GM12892 (cell line): ENCODE data around the gene KCNK16.
A peak's percentile ranks its signal among the peaks of the same experiment; 100 is the strongest.

Experiments used
- DNase-seq: peaks from one replicate; pipeline ENCODE4 v3.0.0; 2011; ENCODE audit not compliant: insufficient read length
- FAIRE-seq: peaks from 2 replicates; lab custom pipeline; 2011; peaks lifted over from hg19 to GRCh38; lab: Jason Lieb, UNC
- POLR2A ChIP-seq: IDR thresholded peaks from 2 replicates; pipeline ENCODE4 v1.6.1; 2011; ENCODE audit warnings: low read depth, low read length, control low read depth
- POLR2AphosphoS5 ChIP-seq: IDR thresholded peaks from 2 replicates; pipeline ENCODE4 v1.6.1; 2011; ENCODE audit warnings: low read depth, low read length, control low read depth
- TAF1 ChIP-seq: IDR thresholded peaks from 2 replicates; pipeline ENCODE4 v1.6.1; 2011; ENCODE audit warnings: low read depth, mild to moderate bottlenecking, control low read depth, low read length, borderline replicate concordance

KCNK16 gene

GRCh38 chr6:39320363-39320984, 2.0 kb downstream of the KCNK16 start:
- no peak for FAIRE-seq
- TF ChIP-seq POLR2AphosphoS5, result no peak
- no peak for TF ChIP-seq TAF1
- TF ChIP-seq POLR2A, result no peak
- no peak for DNase-seq

DNA sequence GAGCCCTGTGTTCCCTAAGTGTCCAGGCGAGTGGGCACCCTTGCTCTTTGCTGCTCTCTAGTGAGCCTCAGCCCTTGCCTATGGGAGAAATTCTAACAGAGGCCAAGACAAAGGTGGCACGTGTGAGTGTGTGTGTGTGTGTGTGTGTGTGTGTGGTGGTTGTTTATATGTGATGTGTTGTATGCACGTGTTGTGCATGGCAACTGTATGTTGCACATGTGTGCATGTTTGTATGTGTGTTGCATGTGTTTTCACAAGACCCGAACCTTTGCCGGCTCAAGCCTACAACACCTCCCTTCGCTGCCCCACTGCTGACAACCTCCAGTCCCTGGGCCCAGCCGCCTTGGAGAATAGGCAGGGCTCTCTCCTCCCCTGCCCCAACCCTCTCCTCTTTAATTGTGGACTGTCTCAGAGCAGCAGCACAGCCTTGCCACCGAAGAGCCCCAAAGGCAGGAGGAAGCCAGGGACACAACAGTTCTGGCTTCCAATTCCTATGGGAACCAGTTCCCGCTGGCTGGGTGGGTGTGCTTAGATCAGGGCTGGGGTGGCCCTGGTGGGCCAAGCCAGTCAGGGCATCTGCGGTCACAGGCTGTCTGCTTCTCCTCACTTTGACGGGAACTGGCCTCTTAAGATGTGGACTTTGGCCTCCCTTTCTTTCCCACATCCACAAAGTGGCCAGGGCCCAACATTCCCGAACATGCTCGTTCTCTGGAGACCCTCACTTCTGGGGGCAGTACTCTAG, 2.7 kb downstream of the KCNK16 start:
- DNase-seq, result no peak
- TF ChIP-seq POLR2A, result no peak
- no peak for FAIRE-seq

GRCh38 chr6:39317256-39317655, 5.2 kb downstream of the KCNK16 start:
- TF ChIP-seq POLR2AphosphoS5, result no peak
- no peak for TF ChIP-seq POLR2A
- no peak for TF ChIP-seq TAF1
- DNase-seq (no peak), FAIRE-seq (no peak)

DNA sequence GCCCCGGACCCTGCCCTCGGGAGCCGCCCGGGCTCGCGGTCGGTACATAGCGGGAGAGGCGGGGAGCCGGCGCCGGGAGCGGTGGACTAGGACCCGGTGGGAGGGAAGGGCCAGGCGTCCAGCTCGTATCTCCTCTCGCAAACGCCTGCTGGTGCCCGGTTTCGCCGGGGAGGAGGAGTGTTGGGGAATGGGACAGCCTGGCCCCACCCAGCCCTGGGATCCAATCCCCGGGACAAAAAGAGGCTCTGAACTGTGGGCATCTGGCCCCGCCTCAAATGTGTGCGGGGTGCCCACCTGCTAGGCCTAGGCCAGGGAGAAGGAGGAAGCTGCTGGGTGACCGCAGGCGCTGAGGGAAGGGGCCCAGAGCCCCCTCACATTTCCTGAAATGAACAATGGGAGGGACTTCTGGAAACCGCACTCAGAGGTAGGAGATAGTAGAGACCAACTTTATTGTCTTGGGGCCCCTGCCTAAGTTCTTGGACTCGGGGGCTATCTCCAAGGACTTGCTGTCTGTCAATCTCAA, 8.2 kb downstream of the KCNK16 start, which contains the start of gene KCNK17:
TSS of gene KCNK17 (minus strand) at position 147 of the 523 bp plus-strand sequence. CDS start at position 48, 99 bp downstream.
- FAIRE-seq (no peak), DNase-seq (no peak)

DNA sequence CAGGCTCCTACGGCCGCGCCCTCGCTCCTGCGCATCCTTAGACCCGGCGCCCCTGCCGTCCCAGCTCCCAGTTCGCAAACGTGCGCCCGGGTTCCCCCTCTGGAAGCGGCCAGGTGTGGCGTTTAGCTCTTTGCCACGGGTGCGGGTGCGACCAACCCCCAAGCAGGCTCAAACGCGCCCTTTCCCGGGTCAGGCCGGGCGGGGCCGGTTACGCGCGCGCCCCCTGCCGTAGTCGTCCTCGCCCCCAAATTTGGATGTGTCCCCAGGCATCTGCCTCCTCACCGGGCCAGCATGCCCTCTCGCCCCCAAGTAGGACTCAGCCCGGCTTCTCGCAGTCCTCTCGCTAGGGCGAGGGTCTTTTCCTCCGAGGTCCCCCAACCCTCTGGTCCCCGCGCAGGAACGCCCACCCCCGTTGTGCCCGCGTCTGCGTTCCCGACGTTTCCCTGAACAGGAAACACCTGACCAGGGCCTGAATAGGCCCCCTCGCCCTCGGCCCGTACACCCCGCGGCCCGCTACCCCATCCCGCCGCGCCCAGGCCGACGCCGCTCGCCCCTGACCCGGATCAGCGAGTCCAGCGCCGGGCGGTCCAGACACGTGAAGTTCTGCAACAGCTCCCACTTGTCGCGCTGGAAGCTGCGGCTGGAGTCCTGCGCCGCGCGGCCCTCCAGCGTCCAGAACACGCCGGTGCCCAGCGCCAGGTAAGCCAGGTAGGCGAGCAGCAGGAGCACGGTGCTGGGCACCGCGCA, 8.8 kb downstream of the KCNK16 start:
- TF ChIP-seq POLR2AphosphoS5, result no peak
- no peak for DNase-seq
- no peak for FAIRE-seq

More for the DNA sequence above, 8.2 kb downstream of the KCNK16 start, which contains the start of gene KCNK17:
- TF ChIP-seq POLR2A (no peak), POLR2AphosphoS5 (no peak), TAF1 (no peak)

- FAIRE-seq (no peak), DNase-seq (no peak)
- TF ChIP-seq TAF1 (no peak), POLR2AphosphoS5 (no peak), POLR2A (no peak)
Measured at GRCh38 chr6:39312912-39313525, 9.5 kb downstream of the KCNK16 start.

GRCh38 chr6:39310542-39310941, 12.0 kb downstream of the KCNK16 start:
- no peak for DNase-seq
- TF ChIP-seq TAF1, result no peak
- no peak for TF ChIP-seq POLR2A
- no peak for TF ChIP-seq POLR2AphosphoS5
- FAIRE-seq, result no peak

DNA sequence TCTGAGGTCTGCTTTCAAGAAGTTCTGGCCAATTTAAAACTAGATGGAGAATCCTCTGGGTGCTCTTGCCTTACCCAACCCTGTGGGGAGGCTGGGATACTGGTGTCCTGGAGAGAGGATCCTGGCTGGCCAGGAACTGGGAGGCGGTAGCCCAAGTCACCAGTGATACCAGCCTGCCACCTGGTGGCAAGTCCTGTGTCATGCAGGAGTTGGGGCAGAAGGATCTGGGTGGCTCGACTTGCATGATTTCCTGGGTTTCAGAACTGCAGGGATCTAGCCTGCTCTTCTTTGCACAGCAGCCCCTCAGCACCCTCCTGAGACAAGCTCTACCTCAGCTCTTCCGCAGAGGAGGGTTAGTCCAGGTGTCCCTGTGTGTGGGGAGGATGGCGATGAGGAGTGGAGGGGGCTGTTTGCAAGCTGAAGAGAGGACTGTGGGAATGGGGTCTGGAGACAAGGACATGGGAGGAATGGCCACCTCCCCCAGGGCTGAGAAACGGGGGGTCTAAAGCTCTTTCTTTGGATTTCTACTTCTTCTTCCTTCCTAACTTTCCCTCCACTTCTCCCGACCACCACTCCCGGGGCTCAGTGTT, 12.5 kb downstream of the KCNK16 start:
- FAIRE-seq (peak; percentile 93), DNase-seq (peak; percentile 59)
- TF ChIP-seq POLR2A (no peak), TAF1 (no peak), POLR2AphosphoS5 (no peak)

GRCh38 chr6:39307462-39307861, 15.0 kb downstream of the KCNK16 start:
- TF ChIP-seq POLR2A (no peak), POLR2AphosphoS5 (no peak)
- DNase-seq (no peak), FAIRE-seq (no peak)

DNA sequence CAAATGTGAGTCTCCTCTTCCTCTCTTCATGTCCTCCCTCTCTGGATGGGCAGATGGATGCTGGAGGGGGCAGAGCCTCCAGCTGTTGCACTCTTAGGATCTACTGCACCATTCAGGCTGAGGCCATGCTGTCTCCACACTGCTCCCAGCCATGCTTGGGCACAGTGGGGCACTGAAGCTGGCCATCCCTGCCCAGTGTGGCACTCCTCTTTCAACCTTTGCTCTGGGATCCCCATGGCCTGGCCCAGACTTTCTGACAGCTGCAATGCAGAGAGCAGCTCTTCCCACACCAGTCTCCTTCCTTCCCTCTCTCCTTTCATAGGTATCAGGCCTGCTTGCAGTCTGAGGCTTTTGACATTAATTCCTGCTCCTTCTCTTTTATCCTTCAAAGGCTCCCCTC, 17.6 kb downstream of the KCNK16 start:
- FAIRE-seq, result no peak
- no peak for TF ChIP-seq POLR2AphosphoS5
- TF ChIP-seq POLR2A, result no peak
- no peak for TF ChIP-seq TAF1
- DNase-seq, result no peak

GRCh38 chr6:39303425-39304153, 18.9 kb downstream of the KCNK16 start:
- DNase-seq (no peak), FAIRE-seq (no peak)
- TF ChIP-seq POLR2AphosphoS5 (no peak), POLR2A (no peak), TAF1 (no peak)
